HG03159 (cell line): ENCODE results near the gene ARHGEF6.
A peak's percentile ranks its signal among the peaks of the same experiment; 100 is the strongest.

ENCODE experiments used
- ATAC-seq: cut with Tn5 transposase; IDR thresholded peaks from one replicate; pipeline ENCODE4 v1.9.1; 2021; ENCODE audit warnings: mild to moderate bottlenecking, moderate library complexity; ENCODE audit not compliant: unreplicated experiment

Gene ARHGEF6

GRCh38 chrX:136747003-136747986 is 33.4 kb downstream of the ARHGEF6 start:
- peak; percentile 69 for ATAC-seq

DNA sequence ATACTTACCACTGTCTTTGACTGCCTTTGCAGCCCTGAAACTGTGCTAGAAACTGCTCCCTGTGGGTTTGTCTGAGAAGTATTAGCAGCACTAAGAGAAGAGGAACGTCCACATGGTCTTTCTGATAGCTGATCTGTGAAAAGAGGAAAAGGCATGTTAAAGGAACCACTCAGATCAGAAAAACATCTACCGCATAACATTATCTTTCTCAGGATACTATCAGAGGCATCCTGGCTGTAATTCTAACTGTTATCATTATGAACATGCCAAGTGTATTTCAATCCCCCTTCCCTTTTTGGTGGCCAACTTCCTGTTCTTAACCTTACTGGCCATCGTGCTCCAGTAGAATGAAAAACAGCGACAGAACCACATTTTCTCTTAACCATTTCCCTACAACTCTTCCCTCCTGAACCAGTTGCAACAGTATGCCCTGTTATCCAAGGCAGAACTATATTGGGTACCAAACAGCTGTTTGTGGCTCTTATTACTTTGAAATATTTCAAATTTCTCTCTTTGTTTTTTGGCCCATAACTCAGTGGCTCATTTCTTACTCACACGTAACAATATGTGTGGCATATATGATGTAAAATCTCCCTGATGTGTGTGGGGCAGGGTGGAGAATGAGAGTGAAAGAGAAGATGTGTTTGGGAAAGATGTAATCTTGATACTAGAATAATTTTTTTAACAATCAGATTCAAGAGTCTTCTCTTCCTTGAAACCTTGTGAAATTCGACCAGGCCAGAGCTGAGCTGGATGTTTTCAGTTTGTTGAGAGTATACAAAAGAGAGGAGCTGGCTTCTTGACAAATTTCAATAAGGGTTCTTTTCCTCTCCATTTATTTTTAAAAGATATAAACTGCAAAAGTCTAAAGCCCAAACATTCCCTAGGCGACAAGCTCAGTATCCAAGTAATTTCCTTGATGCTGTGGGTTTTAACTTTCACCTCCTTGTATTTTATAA is 35.2 kb downstream of the ARHGEF6 start:
- no peak for ATAC-seq

- ATAC-seq: no peak
Observed at GRCh38 chrX:136742721-136743379, 37.9 kb downstream of the ARHGEF6 start.

DNA sequence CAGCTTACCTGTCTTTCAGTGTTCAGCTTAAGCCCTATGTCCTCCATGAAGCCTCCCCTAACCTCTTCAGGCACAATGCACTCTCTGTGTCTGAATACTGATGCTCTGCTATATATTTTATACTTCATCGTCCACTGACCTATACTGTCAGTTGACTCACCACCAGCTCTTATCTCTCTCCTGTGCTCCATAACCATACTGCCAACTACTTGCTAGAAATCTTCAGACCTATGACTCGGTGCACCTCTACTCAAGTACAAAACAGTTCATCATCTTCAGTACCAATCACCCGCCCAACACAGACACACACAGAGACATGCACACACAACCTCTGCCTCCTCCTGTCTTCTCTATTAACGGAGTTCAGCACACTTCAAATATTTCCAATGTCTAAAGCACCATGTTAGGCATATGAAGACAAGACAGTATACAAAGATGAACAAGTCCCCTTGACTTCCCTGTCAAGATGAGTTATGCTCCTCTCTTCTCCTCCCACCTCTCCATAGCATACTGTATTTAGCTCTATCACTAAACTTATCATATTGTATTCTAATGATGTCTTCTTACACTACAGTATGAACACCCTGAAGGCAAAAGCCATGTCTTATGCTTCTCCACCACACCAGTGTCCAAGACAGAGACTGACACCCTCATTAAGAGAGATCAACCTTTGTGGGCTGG is 42.5 kb downstream of the ARHGEF6 start:
- no peak for ATAC-seq

GRCh38 chrX:136736690-136737089 is 44.0 kb downstream of the ARHGEF6 start:
- no peak for ATAC-seq

GRCh38 chrX:136735601-136736000 is 45.1 kb downstream of the ARHGEF6 start:
- no peak for ATAC-seq

DNA sequence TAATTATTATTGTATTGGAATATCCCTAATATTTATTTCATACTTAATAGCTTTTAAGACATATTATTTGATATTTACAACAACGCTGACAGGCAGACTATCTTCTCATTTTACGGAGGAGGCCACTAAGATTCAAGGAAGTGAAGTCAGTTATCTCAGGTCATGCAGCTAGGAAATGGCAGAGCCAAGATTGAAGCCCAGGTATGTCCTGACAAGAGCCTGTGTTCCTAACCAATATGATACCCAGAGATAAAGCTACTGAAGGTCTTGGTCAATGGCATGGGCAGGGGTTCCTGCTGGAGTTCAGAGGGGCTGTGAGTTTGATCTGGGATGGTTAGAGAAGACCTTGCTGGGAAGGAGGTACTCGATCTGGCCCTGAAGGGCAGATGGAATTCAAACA is 47.1 kb downstream of the ARHGEF6 start:
- no peak for ATAC-seq

DNA sequence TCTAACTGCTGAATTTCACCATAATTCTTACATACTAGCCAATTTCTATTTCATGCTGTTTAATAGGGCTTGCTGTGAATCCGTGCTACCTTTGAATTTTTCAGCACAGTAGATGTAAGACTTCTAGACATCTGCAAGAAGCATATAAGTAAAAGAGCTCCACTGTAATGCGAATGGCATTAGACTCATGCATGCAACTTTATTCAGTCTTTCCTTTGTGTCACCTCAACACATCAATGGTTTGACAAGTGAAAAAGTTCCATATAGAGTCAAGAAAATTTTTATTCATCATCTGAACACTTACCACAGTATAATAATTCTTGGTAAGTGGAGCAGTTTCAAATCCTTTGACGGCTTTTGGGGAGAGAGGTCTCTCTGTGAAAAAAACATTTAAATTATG is 48.9 kb downstream of the ARHGEF6 start:
- no peak for ATAC-seq

- no peak for ATAC-seq
Observed at GRCh38 chrX:136731207-136731782, 49.4 kb downstream of the ARHGEF6 start.

DNA sequence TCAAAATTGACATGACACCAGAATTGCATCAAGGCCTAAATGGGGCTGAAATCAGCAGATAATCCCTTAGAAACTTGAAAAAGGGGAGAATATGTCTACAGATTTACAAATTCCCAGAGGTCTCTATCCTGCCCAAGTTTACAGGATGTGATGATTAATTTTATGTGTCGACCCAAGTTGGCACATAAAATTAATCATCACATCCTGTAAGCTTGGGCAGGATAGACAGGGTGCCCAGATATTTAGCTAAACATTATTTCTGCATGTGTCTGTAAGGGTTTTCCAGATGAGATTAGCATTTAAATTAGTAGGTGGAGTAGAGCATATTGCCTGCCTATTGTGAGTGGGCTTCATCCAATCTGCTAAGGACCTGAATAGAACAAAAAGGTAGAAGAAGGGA is 52.3 kb downstream of the ARHGEF6 start:
- no peak for ATAC-seq

DNA sequence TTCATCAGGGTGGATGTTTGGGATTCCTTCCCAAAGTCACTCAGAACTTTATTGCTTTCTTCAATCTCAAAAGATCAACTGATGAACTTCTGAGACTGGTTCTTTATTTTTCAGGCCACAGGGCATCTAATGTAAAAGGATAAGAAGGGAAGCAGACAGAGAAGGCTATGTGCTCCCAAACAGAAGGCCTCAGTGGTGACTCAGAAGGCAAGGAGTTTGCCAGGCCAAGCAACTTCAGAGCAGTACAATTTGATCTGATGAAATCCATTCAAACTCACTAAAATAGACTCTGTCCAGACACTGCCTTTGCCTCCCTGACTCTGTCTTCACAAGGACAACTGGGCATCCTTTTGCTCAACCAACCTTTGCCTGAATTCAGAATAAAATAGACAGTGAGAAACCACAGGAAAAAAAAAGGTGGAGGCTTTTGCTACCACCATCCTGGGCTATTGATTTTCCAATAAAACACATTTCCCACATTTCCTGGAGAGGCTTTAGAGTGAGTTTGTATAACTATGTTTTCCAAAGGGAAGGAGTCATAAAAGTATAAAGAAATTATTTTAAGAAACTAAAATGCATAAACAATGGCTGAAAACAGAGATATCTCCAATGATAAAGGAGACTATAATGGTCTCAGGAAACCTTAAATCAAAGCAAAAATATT is 55.2 kb downstream of the ARHGEF6 start:
- ATAC-seq: no peak

DNA sequence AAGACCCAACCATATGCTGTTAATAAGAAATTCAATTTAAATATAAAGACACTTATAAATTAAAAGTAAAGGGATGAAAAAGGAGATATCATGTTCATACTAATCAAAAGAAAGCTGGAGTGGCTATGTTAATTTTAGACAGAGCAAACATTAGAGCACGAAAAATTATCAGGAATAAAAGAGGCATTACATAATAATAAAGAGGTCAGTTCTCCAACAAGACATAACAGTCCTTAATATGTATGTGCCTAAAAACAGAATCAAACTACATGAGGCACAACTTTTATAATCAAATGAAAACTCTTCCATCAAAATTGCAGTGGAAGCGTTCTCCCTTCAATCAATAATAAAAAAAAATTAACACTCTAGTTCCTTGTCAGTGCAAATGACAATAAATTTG is 62.6 kb downstream of the ARHGEF6 start:
- ATAC-seq: no peak

GRCh38 chrX:136714626-136715599 is 65.8 kb downstream of the ARHGEF6 start:
- ATAC-seq: peak; percentile 89

GRCh38 chrX:136712650-136713310 is 68.0 kb downstream of the ARHGEF6 start:
- ATAC-seq: no peak

- ATAC-seq: no peak
Observed at GRCh38 chrX:136711147-136711546, 69.6 kb downstream of the ARHGEF6 start.

- ATAC-seq: peak; percentile 34
Observed at GRCh38 chrX:136710325-136710951, 70.3 kb downstream of the ARHGEF6 start.

DNA sequence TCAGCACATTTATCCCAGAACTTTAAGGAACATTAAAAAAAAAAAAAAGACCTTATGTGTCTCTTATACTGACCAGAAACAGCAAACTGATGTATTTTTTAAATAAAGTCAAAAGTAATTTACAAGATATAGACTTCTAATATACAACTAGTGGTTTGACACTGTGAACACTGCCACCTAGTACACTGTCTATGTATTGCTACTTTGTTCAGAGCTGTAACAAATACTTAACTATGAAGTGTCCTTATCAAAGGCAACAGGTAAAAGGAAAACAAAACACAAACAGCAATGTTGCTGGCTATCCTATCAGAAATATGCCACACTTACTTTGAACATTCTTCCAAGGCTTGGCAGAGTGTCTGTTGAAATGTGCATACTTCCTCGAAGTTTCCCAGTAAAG is 72.4 kb downstream of the ARHGEF6 start:
- no peak for ATAC-seq
